ENCODE measurements around the gene IFIH1.

DNA sequence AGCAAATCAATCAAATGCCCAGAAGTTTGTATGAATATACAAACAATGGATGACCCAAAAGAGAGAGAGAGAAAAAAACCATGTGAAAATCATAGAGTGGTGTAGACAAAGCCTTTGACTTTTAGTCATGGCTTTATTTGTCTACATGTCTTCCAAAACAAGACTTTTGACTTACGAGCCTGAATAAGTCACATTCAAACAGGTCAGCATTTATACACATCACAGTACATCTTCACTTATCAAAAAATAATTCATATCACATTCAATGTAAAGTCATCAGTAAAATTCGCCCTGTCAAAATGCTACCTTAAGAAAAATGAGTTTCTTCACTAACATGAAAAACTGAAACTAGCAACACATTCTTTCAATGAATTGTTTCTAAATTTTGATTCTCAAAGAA is 1.9 kb downstream of the IFIH1 start:
- TF ChIP-seq POLR2AphosphoS5 (IDR thresholded peaks at IDR 0.05; ENCODE audit: low read depth), result no peak
- TF ChIP-seq, protein P1, sequence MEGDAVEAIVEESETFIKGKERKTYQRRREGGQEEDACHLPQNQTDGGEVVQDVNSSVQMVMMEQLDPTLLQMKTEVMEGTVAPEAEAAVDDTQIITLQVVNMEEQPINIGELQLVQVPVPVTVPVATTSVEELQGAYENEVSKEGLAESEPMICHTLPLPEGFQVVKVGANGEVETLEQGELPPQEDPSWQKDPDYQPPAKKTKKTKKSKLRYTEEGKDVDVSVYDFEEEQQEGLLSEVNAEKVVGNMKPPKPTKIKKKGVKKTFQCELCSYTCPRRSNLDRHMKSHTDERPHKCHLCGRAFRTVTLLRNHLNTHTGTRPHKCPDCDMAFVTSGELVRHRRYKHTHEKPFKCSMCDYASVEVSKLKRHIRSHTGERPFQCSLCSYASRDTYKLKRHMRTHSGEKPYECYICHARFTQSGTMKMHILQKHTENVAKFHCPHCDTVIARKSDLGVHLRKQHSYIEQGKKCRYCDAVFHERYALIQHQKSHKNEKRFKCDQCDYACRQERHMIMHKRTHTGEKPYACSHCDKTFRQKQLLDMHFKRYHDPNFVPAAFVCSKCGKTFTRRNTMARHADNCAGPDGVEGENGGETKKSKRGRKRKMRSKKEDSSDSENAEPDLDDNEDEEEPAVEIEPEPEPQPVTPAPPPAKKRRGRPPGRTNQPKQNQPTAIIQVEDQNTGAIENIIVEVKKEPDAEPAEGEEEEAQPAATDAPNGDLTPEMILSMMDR (conservative IDR thresholded peaks at IDR 0.05; ENCODE audit: low read depth in 2 of 2), result no peak
- no peak for TF ChIP-seq EZH2 (IDR thresholded peaks at IDR 0.05; ENCODE audit: low read depth, unreplicated experiment)
- no peak for TF ChIP-seq CREB1 (CRISPR knock-in tag; IDR thresholded peaks at IDR 0.05; ENCODE audit: low read depth)
- TF ChIP-seq, protein P2, sequence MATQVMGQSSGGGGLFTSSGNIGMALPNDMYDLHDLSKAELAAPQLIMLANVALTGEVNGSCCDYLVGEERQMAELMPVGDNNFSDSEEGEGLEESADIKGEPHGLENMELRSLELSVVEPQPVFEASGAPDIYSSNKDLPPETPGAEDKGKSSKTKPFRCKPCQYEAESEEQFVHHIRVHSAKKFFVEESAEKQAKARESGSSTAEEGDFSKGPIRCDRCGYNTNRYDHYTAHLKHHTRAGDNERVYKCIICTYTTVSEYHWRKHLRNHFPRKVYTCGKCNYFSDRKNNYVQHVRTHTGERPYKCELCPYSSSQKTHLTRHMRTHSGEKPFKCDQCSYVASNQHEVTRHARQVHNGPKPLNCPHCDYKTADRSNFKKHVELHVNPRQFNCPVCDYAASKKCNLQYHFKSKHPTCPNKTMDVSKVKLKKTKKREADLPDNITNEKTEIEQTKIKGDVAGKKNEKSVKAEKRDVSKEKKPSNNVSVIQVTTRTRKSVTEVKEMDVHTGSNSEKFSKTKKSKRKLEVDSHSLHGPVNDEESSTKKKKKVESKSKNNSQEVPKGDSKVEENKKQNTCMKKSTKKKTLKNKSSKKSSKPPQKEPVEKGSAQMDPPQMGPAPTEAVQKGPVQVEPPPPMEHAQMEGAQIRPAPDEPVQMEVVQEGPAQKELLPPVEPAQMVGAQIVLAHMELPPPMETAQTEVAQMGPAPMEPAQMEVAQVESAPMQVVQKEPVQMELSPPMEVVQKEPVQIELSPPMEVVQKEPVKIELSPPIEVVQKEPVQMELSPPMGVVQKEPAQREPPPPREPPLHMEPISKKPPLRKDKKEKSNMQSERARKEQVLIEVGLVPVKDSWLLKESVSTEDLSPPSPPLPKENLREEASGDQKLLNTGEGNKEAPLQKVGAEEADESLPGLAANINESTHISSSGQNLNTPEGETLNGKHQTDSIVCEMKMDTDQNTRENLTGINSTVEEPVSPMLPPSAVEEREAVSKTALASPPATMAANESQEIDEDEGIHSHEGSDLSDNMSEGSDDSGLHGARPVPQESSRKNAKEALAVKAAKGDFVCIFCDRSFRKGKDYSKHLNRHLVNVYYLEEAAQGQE (IDR thresholded peaks at IDR 0.05; ENCODE audit: unreplicated experiment), result no peak
- TF ChIP-seq, protein P3, sequence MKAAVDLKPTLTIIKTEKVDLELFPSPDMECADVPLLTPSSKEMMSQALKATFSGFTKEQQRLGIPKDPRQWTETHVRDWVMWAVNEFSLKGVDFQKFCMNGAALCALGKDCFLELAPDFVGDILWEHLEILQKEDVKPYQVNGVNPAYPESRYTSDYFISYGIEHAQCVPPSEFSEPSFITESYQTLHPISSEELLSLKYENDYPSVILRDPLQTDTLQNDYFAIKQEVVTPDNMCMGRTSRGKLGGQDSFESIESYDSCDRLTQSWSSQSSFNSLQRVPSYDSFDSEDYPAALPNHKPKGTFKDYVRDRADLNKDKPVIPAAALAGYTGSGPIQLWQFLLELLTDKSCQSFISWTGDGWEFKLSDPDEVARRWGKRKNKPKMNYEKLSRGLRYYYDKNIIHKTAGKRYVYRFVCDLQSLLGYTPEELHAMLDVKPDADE (IDR thresholded peaks at IDR 0.05), result no peak
- no peak for TF ChIP-seq EZH2phosphoT487 (IDR thresholded peaks at IDR 0.05; ENCODE audit: unreplicated experiment)
- TF ChIP-seq JUNB (IDR thresholded peaks at IDR 0.05; ENCODE audit: unreplicated experiment), result no peak
- no peak for TF ChIP-seq NANOG (IDR thresholded peaks at IDR 0.05; ENCODE audit: borderline replicate concordance)
- TF ChIP-seq STAT1 (IDR thresholded peaks at IDR 0.05; ENCODE audit: unreplicated experiment), result no peak

Measured in GM23338 (cell line).